Activated naive CD8-positive, alpha-beta T cell treated with anti-CD3 and anti-CD28 coated beads, Interleukin-2, amount 50 U/mL, for 24 hours (primary cell): ENCODE measurements around the gene SMDT1.
A peak's percentile ranks its signal among the peaks of the same experiment; 100 is the strongest.
"Not testable (repeated sequence)": the region's sequence is repeated elsewhere in the genome, so short reads cannot be mapped to it uniquely, and the experiment has no call there.

Source experiments
- ATAC-seq: fragments of 150-1000 bp; cut with Tn5 transposase; one replicate; pipeline ENCODE4 v1.10.0; 2021
- DNase-seq: peaks from one replicate; pipeline ENCODE4 v3.0.0; 2021
- H3K27ac Mint-ChIP-seq: one replicate; pipeline ENCODE4 v1.8.0; 2021; ENCODE audit warnings: mild to moderate bottlenecking, mixed read lengths
- H3K27me3 Mint-ChIP-seq: one replicate; pipeline ENCODE4 v1.8.0; 2021; ENCODE audit warnings: mixed read lengths
- H3K36me3 Mint-ChIP-seq: one replicate; pipeline ENCODE4 v1.8.0; 2021; ENCODE audit warnings: low read depth, mixed read lengths
- H3K4me1 Mint-ChIP-seq: one replicate; pipeline ENCODE4 v1.8.0; 2021; ENCODE audit warnings: mixed read lengths
- H3K4me3 Mint-ChIP-seq: one replicate; pipeline ENCODE4 v1.8.0; 2021; ENCODE audit warnings: mild to moderate bottlenecking, moderate library complexity, mixed read lengths
- H3K9me3 Mint-ChIP-seq: one replicate; pipeline ENCODE4 v1.8.0; 2021; ENCODE audit warnings: mixed read lengths

The SMDT1 gene

DNA sequence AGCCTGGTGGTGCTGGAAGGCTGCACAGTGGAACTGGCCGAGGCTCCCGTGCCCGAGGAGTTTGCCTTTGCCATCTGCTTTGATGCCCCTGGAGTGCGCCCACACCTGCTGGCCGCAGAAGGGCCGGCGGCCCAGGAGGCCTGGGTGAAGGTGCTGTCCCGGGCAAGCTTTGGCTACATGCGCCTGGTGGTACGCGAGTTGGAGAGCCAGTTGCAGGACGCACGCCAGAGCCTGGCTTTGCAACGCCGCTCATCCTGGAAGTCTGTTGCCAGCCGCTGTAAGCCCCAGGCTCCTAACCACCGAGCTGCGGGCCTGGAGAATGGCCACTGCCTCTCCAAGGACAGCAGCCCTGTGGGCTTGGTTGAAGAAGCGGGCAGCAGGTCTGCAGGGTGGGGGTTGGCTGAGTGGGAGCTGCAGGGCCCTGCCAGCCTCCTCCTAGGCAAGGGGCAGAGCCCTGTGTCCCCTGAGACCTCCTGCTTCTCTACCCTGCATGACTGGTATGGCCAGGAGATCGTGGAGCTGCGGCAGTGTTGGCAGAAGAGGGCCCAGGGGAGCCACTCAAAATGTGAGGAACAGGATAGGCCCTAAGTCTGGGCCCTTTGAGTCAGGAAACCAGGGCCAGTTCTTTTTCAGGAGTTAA lies 1.9 kb upstream of the SMDT1 start:
- H3K9me3 Mint-ChIP-seq = no peaks in the 10 kb centered on the region
- no peak for DNase-seq
- H3K36me3 Mint-ChIP-seq = peaks cover 10% of the 10 kb centered on the region
- no peak for ATAC-seq
- H3K4me1 Mint-ChIP-seq = peaks cover 41% of the 10 kb centered on the region
- H3K4me3 Mint-ChIP-seq = peak overlapping the region; percentile 94
- H3K27me3 Mint-ChIP-seq = no peaks in the 10 kb centered on the region
- no peak overlapping the region for H3K27ac Mint-ChIP-seq

DNA sequence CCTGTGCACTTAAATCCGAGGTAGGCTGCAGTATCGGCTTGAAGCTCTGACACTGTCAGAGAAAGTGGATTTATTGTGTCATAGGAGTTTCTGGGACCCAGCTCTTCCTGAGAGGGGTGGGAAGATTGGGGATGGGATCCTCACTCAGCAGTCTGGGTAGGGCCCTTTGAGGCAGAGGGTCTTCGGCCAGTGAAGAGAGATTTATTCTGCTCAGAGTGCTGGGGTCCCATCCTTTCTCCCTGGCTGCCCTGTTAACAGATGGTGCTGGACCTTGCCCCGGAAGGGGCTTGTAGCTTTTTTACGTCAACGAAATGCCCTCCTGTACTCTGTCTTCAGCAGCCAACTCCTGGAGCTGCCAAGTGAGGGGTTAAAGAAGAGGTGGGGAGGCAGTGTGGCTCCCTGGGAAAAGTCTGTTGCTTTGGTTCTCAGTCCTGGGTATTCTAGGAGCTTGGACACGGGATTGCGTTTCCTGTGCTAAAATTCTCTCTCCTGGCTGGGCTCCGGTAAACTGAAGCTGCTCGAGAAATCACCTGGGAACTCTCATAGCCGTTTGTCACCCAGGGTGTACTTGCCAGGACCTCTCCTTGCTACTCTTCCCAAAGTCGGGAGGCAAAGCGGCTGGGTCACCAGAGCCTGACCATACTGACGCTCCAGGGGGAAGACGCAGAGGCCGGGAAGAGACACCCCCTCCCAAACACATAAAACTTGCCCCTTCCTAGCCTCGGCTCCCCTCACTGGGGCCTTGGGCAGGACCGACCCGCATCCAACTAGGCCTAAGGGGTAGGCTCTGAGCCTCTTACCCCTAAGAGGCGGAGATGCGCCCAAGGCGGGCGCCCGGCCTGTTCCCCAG lies 806 bp upstream of the SMDT1 start:
- Mint-ChIP-seq H3K27me3 (no peaks in the 10 kb centered on the region), H3K4me1 (peaks cover 36% of the 10 kb centered on the region), H3K4me3 (peak overlapping the region; percentile 94), H3K36me3 (peaks cover 13% of the 10 kb centered on the region), H3K27ac (peak overlapping the region; percentile 93), H3K9me3 (no peaks in the 10 kb centered on the region)
- no peak for DNase-seq
- ATAC-seq = no peak

DNA sequence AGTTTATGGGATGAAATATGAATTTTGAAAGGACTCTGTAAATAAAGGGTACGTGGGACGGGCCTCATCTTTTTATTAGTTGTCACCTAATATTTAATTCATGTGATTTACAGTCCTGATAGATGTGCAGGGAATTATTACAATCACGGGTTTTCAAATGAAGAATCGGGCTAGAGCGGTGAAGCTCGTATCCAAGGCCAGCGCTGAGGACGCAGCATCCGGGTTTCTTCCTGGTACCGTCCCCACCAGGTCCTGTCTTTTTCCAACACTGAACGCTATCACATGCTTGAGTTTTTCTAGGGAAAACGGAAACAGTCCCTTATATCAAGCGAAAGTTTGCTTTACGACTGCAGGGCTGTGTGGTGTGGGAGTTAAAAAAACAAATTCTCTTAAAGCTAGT lies 787 bp downstream of the SMDT1 start:
- DNase-seq = no peak
- Mint-ChIP-seq H3K27ac (peak overlapping the region; percentile 93), H3K4me1 (peaks cover 30% of the 10 kb centered on the region), H3K9me3 (no peaks in the 10 kb centered on the region), H3K27me3 (no peaks in the 10 kb centered on the region), H3K36me3 (peaks cover 20% of the 10 kb centered on the region), H3K4me3 (peak overlapping the region; percentile 94)
- ATAC-seq = no peak

DNA sequence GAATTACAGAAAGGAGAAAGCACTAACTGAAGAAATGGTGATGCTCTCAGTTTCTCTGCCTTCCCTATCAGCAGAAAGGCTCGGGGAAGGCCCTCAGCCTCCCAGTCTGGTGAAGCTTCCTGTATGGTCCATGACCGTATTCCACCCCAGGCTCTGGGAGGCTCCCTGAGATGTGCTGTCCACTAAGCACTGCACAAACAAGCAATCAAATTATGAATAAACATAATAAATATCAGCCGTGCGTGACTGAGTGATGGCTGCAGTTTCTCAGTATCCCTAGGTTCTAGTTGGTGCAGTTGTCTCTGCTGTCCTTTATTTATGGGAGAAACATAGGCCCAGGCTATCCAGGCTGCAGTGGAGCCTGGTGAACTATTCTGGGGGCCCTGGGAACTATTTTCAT lies 3.6 kb downstream of the SMDT1 start:
- Mint-ChIP-seq H3K4me3 (no peak overlapping the region), H3K27ac (no peak overlapping the region), H3K27me3 (no peaks in the 10 kb centered on the region), H3K9me3 (no peaks in the 10 kb centered on the region), H3K4me1 (peaks cover 35% of the 10 kb centered on the region), H3K36me3 (peaks cover 35% of the 10 kb centered on the region)
- DNase-seq (no peak), ATAC-seq (no peak)

DNA sequence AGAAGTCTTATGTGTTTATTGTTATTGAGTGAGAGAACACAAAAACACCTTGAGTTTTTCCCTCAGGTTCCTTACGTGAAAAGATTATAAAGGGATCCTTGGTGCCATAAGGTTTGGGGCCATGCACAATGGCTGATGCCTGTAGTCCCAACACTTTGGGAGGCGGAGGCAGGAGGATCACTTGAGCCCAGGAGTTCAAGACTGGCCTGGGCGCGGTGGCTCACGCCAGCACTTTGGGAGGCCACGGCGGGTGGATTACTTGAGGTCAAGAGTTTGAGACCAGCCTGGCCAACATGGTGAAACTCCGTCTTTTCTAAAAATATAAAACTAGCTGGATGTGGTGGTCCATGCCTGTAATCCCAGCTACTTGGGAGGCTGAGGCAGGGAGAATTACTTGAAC lies 5.4 kb downstream of the SMDT1 start:
- Mint-ChIP-seq H3K36me3 (peaks cover 47% of the 10 kb centered on the region), H3K27me3 (no peaks in the 10 kb centered on the region), H3K4me3 (no peak overlapping the region), H3K9me3 (no peaks in the 10 kb centered on the region), H3K4me1 (peaks cover 36% of the 10 kb centered on the region), H3K27ac (no peak overlapping the region)
- no peak for DNase-seq
- no peak for ATAC-seq

DNA sequence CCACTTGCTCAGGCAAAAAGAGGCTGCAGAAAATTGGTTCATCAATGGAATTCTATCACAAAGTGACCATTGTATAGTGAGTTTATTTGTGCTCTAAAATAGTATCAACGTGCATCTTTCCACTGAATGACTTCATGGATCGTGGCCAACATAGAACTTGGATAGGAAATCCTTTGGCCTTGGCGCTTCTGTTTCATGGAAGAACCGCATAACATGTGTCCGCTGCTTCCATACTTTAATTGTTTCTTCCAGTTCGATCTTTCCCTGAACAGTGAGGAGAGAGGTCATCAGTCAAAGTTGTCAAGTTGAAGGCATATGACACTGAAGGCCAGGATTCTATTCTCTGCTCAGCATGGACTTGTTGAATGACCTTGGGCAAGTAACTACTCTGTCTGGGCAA lies 6.6 kb downstream of the SMDT1 start:
- DNase-seq (no peak), ATAC-seq (no peak)
- H3K27me3 Mint-ChIP-seq = no peaks in the 10 kb centered on the region
- H3K9me3 Mint-ChIP-seq = no peaks in the 10 kb centered on the region
- H3K27ac Mint-ChIP-seq = peak overlapping the region; percentile 10
- H3K36me3 Mint-ChIP-seq = peaks cover 50% of the 10 kb centered on the region
- no peak overlapping the region for H3K4me3 Mint-ChIP-seq
- H3K4me1 Mint-ChIP-seq = peaks cover 30% of the 10 kb centered on the region

DNA sequence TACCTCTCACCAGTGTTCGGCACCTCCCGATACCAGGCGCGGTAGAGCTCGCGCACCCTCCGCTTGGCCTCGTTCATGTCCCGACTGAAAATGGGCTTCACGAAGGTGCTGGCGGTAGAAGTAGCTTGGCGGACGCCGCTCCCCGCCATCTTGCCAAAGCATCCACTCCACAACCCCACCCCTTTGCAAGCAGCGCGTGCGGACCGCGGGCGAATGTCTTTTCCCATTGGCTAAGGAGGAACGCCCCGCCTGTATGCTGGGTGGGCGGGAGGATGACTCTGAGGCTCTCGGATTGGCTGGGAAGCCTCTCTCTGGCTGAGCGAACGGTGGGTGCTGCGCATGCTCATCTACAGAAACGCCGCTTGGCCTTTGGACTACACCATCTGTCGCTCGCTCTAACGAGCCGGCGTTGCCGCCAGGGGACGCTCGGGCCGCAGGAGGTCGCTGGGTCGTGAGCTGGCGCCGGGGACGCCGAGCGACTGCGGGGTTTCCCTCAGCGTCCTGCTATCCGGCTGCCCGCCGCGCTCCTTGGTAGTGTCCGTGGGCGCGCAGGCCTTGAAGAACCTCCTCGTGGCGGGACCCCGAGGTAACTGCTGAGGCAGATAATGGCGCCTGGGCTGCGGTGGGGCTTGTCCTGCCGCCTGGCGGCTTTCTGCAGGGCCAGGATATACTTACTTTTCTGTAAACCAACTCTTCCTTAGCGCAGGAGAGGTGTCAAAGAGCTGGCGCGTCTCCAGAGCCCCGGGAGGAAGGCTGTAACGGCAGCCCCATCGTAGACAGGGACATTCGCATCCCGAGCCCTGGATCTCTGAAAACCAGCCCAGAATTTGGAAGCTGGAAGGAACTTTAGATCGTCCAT lies 11.3 kb downstream of the SMDT1 start, which contains the start of gene NDUFA6:
NDUFA6 (minus strand) TSS at position 177 of the 859 bp plus-strand sequence; CDS start at position 149, 28 bp downstream.
- Mint-ChIP-seq H3K9me3 (no peaks in the 10 kb centered on the region), H3K27ac (peak within 1 kb of the TSS; percentile 98), H3K4me1 (peaks cover 26% of the 10 kb centered on the region), H3K27me3 (no peaks in the 10 kb centered on the region), H3K4me3 (peak within 1 kb of the TSS; percentile 97), H3K36me3 (peaks cover 29% of the 10 kb centered on the region)
- peak; percentile 96 for DNase-seq
- peak; percentile 97 for ATAC-seq

DNA sequence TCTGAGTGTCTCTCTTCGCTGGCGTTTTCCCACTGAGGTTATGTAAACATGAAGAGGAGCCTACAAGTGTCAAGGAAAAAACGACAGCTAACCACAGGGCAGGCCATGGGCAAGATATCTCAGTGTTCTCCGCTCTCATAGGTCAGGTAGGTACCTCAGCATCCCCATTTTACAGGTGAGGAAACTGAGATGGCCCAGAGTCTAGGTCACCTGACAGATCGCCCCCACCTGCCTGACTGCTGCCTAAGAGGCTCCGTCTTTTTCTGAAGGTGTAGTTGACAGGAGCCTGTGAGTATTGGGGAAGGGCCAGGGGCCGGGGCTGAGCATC lies 11.9 kb downstream of the SMDT1 start:
- Mint-ChIP-seq H3K9me3 (no peaks in the 10 kb centered on the region), H3K4me3 (peak overlapping the region; percentile 97), H3K36me3 (peaks cover 24% of the 10 kb centered on the region), H3K27me3 (no peaks in the 10 kb centered on the region), H3K27ac (peak overlapping the region; percentile 98), H3K4me1 (peaks cover 26% of the 10 kb centered on the region)
- no peak for ATAC-seq
- no peak for DNase-seq

DNA sequence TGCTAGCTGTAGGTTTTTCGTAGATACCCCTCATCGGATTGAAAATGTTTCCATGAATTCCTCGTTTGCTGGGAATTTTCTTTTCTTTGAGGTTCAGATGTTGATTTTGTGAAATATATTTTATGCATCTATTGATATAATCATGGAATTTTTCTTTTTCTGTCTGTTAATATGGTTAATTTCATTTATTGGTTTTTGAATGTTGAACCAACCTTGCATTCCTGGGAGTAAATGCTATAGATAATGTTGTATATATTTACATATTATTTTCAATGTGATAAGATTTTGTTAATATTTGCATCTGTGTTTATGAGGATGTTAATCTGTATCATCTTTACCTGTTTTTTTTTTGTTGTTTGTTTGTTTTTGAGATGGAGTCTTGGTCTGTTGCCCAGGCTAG lies 21.7 kb downstream of the SMDT1 start:
- no peak for ATAC-seq
- Mint-ChIP-seq H3K36me3 (peaks cover 43% of the 10 kb centered on the region), H3K4me1 (no peaks in the 10 kb centered on the region), H3K27ac (no peak overlapping the region), H3K9me3 (peaks cover 32% of the 10 kb centered on the region), H3K4me3 (no peak overlapping the region), H3K27me3 (no peaks in the 10 kb centered on the region)
- no peak for DNase-seq

DNA sequence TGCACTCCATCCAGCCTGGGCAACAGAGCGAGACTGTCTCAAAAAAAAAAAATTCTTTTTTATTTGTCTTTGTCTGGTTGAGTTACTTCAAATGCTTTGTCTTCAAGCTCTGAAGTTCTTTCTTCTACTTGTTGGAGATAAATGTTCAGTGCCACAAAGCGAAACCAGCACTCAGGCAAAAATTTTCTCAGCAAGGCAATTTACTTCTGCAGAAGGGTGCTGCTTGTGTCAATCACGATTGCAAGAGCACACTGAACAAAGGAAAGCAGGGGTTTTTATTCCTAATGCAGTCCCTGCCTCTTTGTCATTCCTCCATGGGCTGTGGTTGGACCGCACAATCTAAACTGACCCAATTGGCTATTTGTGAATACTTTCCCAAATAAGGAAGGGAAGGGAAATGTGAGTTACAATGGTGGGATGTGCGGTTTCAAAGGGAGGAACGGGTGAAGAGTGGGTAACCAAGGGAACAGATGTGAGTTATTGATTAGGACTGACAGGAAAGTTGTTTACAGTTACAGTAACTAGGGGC lies 24.9 kb downstream of the SMDT1 start:
- not testable (repeated sequence) for H3K4me3 Mint-ChIP-seq, DNase-seq, H3K27me3 Mint-ChIP-seq

DNA sequence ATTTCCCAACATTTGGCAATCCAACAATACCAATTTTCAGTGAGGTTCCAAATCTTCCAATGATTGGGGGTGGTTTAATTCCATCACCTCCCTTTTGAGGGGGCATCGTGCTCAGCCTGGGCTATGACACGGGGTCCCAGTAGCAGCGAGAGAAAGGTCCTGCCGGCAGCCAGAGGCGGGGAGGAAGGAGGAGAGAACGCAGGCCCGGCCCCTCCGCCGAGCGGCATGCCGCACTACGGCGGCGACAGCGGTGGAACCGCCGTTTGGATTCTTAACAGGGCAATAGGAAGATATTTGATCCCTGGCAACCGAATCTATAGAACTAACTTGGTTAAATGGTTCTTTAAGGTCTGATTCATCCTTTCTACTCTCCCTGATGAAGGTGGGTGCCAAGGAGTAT lies 29.3 kb downstream of the SMDT1 start:
- ATAC-seq (no peak), DNase-seq (no peak)
- no peaks in the 10 kb centered on the region for H3K27me3 Mint-ChIP-seq
- no peak overlapping the region for H3K27ac Mint-ChIP-seq
- H3K4me1 Mint-ChIP-seq = no peaks in the 10 kb centered on the region
- peaks cover 8% of the 10 kb centered on the region for H3K9me3 Mint-ChIP-seq
- peaks cover 10% of the 10 kb centered on the region for H3K36me3 Mint-ChIP-seq
- H3K4me3 Mint-ChIP-seq = no peak overlapping the region

More for the DNA sequence above, 24.9 kb downstream of the SMDT1 start:
- not testable (repeated sequence) for ATAC-seq, H3K27ac Mint-ChIP-seq, H3K4me1 Mint-ChIP-seq
- peaks cover 37% of the 10 kb centered on the region for H3K36me3 Mint-ChIP-seq
- H3K9me3 Mint-ChIP-seq = peaks cover 29% of the 10 kb centered on the region

DNA sequence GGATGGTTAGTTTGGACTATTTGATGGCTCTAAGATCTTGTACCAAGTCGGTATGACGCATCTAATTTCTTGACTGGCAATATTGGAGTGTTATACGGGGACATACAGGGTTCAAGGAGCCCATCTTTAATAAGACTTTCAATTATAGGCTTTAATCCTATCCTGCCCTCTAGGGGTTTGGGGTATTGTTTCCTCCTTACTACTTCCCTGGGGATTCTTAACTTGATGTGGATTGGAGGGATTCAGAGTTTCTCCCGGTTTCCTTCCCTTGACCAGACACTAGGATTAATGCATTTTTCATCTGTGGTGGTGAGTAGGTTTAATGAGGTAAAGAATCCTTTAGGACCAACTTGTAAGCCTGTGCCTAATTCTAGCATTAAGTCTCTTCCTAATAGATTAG lies 32.3 kb downstream of the SMDT1 start:
- no peak for DNase-seq
- Mint-ChIP-seq H3K9me3 (peaks cover 17% of the 10 kb centered on the region), H3K27me3 (no peaks in the 10 kb centered on the region), H3K27ac (no peak overlapping the region), H3K4me1 (no peaks in the 10 kb centered on the region), H3K36me3 (peaks cover 11% of the 10 kb centered on the region), H3K4me3 (no peak overlapping the region)
- no peak for ATAC-seq

DNA sequence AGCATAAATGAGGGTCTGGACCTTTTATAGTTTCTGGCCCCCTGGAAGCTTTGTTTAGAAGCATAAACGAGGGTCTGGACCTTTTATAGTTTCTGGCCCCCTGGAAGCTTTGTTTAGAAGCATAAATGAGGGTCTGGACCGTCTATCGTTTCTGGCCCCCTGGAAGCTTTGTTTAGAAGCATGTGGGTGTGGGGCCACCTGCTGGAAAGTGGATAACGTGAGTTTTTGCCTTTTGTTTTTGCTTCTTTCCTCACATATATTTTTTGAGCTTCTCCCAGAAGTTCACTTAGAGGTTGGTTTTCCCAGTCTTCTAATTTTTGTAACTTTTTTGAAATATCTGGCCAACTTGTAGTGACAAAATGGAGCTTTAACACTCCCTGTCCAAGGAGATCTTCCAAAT lies 33.3 kb downstream of the SMDT1 start:
- H3K4me3 Mint-ChIP-seq = not testable (repeated sequence)

DNA sequence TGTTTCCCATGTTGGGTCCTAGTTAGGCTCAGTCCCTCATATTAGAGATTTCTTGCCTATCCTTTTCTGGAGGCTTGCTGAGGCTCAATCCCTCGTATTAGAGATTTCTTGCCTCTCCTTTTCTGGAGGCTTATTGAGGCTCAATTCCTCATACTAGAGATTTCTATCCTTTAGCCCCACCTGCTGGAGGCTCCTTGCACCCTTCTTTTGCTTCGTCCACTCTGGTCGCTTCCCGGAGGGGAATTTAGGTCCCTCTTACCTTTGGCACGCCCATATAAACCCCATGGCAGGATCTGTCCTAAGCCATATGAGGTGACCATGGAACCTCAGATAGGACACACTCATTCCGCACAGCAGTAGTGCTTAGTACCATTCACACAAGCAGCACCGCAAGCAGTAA lies 35.2 kb downstream of the SMDT1 start:
- Mint-ChIP-seq H3K27me3 (no peaks in the 10 kb centered on the region), H3K4me3 (no peak overlapping the region), H3K4me1 (peaks cover 9% of the 10 kb centered on the region), H3K36me3 (peaks cover 11% of the 10 kb centered on the region), H3K9me3 (peaks cover 17% of the 10 kb centered on the region), H3K27ac (no peak overlapping the region)
- ATAC-seq (no peak), DNase-seq (no peak)

More for the DNA sequence above, 33.3 kb downstream of the SMDT1 start:
- not testable (repeated sequence) for DNase-seq, ATAC-seq, H3K4me1 Mint-ChIP-seq, H3K27me3 Mint-ChIP-seq, H3K27ac Mint-ChIP-seq
- H3K36me3 Mint-ChIP-seq = peaks cover 11% of the 10 kb centered on the region
- H3K9me3 Mint-ChIP-seq = peaks cover 17% of the 10 kb centered on the region
